Measurements from ENCODE around the gene DDO.

DNA sequence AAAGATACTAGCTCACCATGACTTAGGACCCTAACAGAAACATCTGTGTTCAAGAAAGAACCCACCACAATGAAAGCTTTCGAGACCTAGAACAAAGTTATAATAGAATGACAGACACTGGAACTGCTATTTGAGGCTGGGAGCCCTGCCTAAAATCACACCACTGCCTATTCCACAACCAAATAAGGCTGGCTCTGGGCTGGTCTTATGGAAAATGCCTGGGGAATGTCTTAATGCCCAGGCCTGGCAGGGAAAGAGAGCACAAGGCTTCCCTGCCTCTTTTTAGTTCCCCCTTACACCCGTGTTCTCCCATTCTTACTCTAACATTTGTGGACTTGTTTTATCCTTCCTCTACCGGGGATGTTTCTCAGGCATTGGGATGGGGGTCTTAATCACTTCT lies 51.6 kb downstream of the DDO start:
- TF ChIP-seq, protein P1, sequence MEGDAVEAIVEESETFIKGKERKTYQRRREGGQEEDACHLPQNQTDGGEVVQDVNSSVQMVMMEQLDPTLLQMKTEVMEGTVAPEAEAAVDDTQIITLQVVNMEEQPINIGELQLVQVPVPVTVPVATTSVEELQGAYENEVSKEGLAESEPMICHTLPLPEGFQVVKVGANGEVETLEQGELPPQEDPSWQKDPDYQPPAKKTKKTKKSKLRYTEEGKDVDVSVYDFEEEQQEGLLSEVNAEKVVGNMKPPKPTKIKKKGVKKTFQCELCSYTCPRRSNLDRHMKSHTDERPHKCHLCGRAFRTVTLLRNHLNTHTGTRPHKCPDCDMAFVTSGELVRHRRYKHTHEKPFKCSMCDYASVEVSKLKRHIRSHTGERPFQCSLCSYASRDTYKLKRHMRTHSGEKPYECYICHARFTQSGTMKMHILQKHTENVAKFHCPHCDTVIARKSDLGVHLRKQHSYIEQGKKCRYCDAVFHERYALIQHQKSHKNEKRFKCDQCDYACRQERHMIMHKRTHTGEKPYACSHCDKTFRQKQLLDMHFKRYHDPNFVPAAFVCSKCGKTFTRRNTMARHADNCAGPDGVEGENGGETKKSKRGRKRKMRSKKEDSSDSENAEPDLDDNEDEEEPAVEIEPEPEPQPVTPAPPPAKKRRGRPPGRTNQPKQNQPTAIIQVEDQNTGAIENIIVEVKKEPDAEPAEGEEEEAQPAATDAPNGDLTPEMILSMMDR (IDR thresholded peaks at IDR 0.05), result no peak
- no peak for TF ChIP-seq POLR2A (IDR thresholded peaks at IDR 0.05)
